GM19023 (cell line): Measurements from ENCODE around the gene RASSF5.

Source experiments
- ATAC-seq: cut with Tn5 transposase; IDR thresholded peaks from one replicate; pipeline ENCODE4 v1.9.1; 2021; ENCODE audit warnings: mild to moderate bottlenecking, moderate library complexity; ENCODE audit not compliant: unreplicated experiment

The RASSF5 gene

GRCh38 chr1:206507284-206508129 lies at the start of gene RASSF5:
RASSF5 (plus strand) TSS chr1:206507531; CDS start chr1:206507603, 72 bp downstream.
- ATAC-seq, result peak; percentile 70

- no peak for ATAC-seq
Measured at GRCh38 chr1:206459703-206460102, 47.6 kb upstream of the RASSF5 start.

GRCh38 chr1:206460836-206461426 lies 46.4 kb upstream of the RASSF5 start:
- ATAC-seq, result no peak

- ATAC-seq, result peak; percentile 63
Measured at GRCh38 chr1:206461602-206462455, 45.5 kb upstream of the RASSF5 start.

- no peak for ATAC-seq
Measured at GRCh38 chr1:206463137-206463536, 44.2 kb upstream of the RASSF5 start.

- ATAC-seq, result no peak
Measured at GRCh38 chr1:206463911-206464310, 43.4 kb upstream of the RASSF5 start.

GRCh38 chr1:206464456-206464964 lies 42.8 kb upstream of the RASSF5 start:
- ATAC-seq, result no peak

GRCh38 chr1:206465951-206466350 lies 41.4 kb upstream of the RASSF5 start:
- ATAC-seq, result no peak

- ATAC-seq, result no peak
Measured at GRCh38 chr1:206466840-206467649, 40.3 kb upstream of the RASSF5 start.

- no peak for ATAC-seq
Measured at GRCh38 chr1:206467915-206468314, 39.4 kb upstream of the RASSF5 start.

- no peak for ATAC-seq
Measured at GRCh38 chr1:206468571-206468970, 38.8 kb upstream of the RASSF5 start.

- ATAC-seq, result no peak
Measured at GRCh38 chr1:206469411-206469932, 37.9 kb upstream of the RASSF5 start.

- peak; percentile 67 for ATAC-seq
Measured at GRCh38 chr1:206469933-206470691, 37.2 kb upstream of the RASSF5 start, which contains the start of gene IKBKE. IKBKE (plus strand) TSS chr1:206470476; CDS start chr1:206473228, 2,752 bp downstream.

GRCh38 chr1:206470692-206471414 lies 36.5 kb upstream of the RASSF5 start:
- peak; percentile 36 for ATAC-seq

- peak; percentile 40 for ATAC-seq
Measured at GRCh38 chr1:206471415-206471801, 35.9 kb upstream of the RASSF5 start.

GRCh38 chr1:206472024-206472423 lies 35.3 kb upstream of the RASSF5 start:
- ATAC-seq, result no peak

- no peak for ATAC-seq
Measured at GRCh38 chr1:206472454-206472853, 34.9 kb upstream of the RASSF5 start.

GRCh38 chr1:206472886-206473285 lies 34.4 kb upstream of the RASSF5 start:
- no peak for ATAC-seq

GRCh38 chr1:206476058-206476457 lies 31.3 kb upstream of the RASSF5 start:
- no peak for ATAC-seq
